ENCODE data around the gene SH3RF2.
"Not testable (repeated sequence)": the region's sequence is repeated elsewhere in the genome, so short reads cannot be mapped to it uniquely, and the experiment has no call there.

SH3RF2 gene, protein sequence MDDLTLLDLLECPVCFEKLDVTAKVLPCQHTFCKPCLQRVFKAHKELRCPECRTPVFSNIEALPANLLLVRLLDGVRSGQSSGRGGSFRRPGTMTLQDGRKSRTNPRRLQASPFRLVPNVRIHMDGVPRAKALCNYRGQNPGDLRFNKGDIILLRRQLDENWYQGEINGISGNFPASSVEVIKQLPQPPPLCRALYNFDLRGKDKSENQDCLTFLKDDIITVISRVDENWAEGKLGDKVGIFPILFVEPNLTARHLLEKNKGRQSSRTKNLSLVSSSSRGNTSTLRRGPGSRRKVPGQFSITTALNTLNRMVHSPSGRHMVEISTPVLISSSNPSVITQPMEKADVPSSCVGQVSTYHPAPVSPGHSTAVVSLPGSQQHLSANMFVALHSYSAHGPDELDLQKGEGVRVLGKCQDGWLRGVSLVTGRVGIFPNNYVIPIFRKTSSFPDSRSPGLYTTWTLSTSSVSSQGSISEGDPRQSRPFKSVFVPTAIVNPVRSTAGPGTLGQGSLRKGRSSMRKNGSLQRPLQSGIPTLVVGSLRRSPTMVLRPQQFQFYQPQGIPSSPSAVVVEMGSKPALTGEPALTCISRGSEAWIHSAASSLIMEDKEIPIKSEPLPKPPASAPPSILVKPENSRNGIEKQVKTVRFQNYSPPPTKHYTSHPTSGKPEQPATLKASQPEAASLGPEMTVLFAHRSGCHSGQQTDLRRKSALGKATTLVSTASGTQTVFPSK

DNA sequence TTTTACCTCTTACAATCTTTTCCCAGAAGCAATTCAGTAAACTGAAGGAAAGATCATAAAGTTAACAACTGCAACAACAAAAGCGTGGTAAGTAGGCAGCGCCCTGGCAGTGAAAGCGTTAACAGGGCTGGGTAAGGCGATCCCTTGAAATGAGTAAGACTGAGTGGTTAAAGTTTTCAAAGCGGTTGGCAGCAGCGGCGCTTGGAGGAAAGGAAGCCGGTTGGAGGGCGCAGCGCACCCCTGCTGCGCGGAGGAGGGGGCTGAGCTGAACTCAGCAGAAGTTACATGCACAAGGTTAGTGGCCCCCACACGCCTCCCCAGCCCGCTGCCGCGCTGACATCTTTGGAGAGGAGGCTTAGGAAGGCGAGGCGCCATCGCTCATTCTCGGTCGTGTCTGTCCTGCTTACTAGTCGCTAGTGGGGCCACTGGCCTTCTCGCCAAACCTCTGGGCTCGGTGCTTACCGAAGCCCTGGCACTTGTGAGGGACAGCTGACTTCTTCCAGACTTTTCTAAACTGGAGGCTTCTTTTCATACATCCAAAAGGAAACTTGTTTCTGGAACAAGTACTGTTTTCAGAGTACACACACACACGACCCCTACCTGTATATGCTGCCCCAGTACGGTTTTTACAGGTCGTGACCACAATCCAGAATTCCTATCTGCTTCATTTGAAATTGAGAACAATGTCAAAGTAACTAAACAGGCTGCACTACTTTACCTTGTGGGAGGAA is at the start of gene SH3RF2:
Gene SH3RF2, plus strand, starts transcription at position 178 of the 731 bp plus-strand sequence. CDS start 1,351 bp downstream, outside the sequence.
- DNase-seq (ENCODE audit: low read depth in 2 of 3, low spot score in 2 of 3): no peak

- no peak for DNase-seq (ENCODE audit: low read depth in 2 of 3, low spot score in 2 of 3)
Measured at GRCh38 chr5:145887217-145887616, 49.2 kb upstream of the SH3RF2 start.

- DNase-seq (ENCODE audit: low read depth in 2 of 3, low spot score in 2 of 3): no peak
Measured at GRCh38 chr5:145887976-145888574, 48.3 kb upstream of the SH3RF2 start.

- no peak for DNase-seq (ENCODE audit: low read depth in 2 of 3, low spot score in 2 of 3)
Measured at GRCh38 chr5:145889611-145890010, 46.8 kb upstream of the SH3RF2 start.

DNA sequence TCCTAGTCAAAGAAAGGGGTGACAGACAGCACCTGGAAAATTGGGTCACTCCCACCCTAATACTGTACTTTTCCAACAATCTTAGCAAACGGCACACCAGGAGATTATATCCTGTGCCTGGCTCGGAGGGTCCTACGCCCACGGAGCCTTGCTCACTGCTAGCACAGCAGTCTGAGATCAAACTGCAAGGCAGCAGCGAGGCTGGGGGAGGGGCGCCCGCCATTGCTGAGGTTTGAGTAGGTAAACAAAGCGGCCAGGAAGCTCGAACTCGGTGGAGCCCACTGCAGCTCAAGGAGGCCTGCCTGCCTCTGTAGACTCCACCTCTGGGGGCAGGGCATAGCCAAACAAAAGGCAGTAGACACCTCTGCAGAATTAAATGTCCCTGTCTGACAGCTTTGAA is 45.0 kb upstream of the SH3RF2 start:
- not testable (repeated sequence) for DNase-seq (ENCODE audit: low read depth in 2 of 3, low spot score in 2 of 3)

DNA sequence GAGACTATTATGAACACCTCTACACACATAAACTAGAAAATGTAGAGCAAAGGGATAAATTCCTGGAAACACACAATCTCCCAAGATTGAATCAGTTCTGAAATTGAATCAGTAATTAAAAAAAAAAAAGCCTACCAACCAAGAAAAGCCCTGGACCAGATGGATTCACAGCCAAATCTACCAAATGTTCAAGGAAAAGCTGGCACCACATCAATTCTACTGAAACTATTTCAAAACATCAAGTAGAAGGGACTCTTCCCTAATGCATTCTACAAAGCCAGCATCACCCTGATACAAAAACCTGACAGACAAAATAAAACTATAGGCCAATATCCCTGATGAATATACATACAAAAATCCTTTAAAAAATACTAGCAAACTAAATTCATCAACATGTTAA is 38.2 kb upstream of the SH3RF2 start:
- DNase-seq (ENCODE audit: low read depth in 2 of 3, low spot score in 2 of 3): no peak

DNA sequence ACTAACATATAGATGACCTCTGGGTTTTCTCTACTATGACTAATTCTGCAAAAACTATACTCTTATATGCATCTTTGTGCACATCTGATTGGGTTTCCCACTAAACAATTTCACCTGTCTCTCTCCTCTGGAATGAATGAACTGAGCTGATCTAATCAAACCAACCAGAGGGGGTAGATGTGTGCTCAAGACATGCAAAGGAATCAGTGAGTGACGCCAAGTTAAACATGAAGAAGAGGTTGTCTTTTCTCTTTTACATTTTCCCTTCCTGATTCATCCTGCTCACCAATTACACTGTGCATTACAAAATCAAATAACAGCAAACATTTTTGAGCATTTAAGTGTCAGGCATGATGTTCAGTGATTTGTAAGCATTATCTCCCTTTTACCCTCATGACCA is 34.0 kb upstream of the SH3RF2 start:
- no peak for DNase-seq (ENCODE audit: low read depth in 2 of 3, low spot score in 2 of 3)

- no peak for DNase-seq (ENCODE audit: low read depth in 2 of 3, low spot score in 2 of 3)
Measured at GRCh38 chr5:145903113-145903512, 33.3 kb upstream of the SH3RF2 start.

GRCh38 chr5:145903867-145904266 is 32.5 kb upstream of the SH3RF2 start:
- no peak for DNase-seq (ENCODE audit: low read depth in 2 of 3, low spot score in 2 of 3)

- no peak for DNase-seq (ENCODE audit: low read depth in 2 of 3, low spot score in 2 of 3)
Measured at GRCh38 chr5:145904743-145905142, 31.6 kb upstream of the SH3RF2 start.

GRCh38 chr5:145906401-145906800 is 30.0 kb upstream of the SH3RF2 start:
- no peak for DNase-seq (ENCODE audit: low read depth in 2 of 3, low spot score in 2 of 3)

- DNase-seq (ENCODE audit: low read depth in 2 of 3, low spot score in 2 of 3): no peak
Measured at GRCh38 chr5:145908206-145908960, 28.0 kb upstream of the SH3RF2 start.

DNA sequence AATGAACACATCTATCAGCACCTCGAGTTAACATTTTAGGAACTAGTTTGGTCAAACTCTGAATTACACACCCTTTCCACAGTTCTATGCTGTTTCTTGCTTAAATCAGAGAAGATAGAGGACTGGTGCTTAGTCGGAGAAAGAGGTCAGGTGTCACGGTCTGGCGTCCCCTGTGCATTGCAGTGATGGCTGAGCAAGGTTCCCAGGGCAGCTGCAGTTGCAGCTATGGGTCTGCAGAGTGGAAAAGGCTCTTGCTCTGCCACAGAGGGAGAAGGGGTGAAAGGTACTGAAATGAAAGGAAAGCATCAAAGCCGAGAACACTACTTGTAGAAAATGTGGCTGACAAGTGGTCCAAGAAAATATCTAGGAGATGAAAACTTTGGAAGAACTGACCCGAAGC is 25.2 kb upstream of the SH3RF2 start:
- no peak for DNase-seq (ENCODE audit: low read depth in 2 of 3, low spot score in 2 of 3)

- DNase-seq (ENCODE audit: low read depth in 2 of 3, low spot score in 2 of 3): no peak
Measured at GRCh38 chr5:145912019-145912418, 24.4 kb upstream of the SH3RF2 start.

DNA sequence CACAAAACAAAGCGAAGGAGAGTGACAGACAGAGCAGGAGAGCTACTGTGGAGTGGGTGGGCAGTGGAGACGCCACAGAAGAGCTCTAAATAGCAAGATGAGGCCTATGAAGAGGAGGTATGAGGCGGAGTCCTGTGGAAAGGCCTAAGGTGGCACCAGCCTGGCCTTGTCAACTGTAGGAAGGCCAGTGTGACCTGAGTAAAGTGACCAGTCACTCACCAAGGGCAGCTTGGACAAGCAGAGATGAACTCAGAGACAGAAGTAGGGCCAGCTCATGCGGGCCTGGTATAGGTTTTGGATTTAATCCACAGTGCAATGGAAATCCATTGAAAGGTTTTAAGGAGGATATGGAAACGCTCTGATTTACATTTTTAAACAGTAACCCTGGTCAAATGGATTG is 23.8 kb upstream of the SH3RF2 start:
- DNase-seq (ENCODE audit: low read depth in 2 of 3, low spot score in 2 of 3): no peak

- DNase-seq (ENCODE audit: low read depth in 2 of 3, low spot score in 2 of 3): no peak
Measured at GRCh38 chr5:145913701-145914100, 22.7 kb upstream of the SH3RF2 start.

DNA sequence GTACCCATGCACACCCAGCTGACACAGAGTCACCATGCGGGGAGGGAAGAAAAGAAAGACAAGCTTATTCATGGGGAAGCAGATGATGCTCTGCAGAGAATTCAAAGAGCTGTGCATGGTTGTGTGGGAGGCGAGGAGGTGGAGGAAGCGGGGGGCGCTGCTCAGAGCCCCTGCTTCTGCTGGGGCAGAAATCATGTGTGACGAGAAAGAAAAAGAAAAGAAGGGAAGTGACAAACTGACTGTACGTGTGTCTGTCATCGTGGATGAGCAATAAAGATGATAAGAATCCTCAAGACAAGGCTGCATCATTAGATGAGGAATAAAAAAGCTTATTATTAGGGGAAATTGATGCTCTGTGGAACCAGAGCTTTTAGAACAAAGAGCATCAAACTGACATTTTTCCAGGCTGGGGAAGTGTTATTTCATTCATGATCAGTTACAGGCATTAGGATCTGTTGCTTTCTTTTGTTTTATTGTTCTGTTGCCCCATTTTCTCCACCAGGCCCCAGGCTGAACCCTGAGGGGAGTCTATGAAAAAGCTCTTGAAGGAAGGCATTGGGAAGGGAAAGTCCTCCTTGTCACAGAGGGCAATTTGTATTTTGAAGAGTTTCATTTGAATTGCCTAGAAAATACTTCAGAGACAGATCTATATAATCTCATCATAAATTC is 20.3 kb upstream of the SH3RF2 start:
- DNase-seq (ENCODE audit: low read depth in 2 of 3, low spot score in 2 of 3): no peak

- no peak for DNase-seq (ENCODE audit: low read depth in 2 of 3, low spot score in 2 of 3)
Measured at GRCh38 chr5:145917288-145917687, 19.1 kb upstream of the SH3RF2 start.

GRCh38 chr5:145918397-145918796 is 18.0 kb upstream of the SH3RF2 start:
- DNase-seq (ENCODE audit: low read depth in 2 of 3, low spot score in 2 of 3): no peak

DNA sequence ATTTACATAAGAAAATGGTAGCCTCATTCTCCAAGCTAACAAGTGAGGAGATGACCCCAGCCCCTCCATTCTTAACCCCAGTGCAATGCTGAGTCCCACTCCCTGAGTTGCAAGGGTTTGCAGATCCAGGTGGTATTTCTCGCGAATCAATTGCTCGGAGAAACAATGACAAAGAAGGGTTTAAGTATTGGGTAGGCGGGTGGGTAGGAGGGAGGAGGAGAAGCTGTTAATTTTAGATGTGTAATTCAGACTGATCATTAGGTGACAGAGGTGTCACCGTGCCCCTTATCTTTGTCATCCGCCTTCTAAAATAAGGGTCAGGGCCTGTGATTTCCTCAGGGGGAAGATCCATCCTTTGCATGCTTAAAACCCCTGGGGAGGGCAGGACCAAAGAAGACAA is 17.0 kb upstream of the SH3RF2 start:
- DNase-seq (ENCODE audit: low read depth in 2 of 3, low spot score in 2 of 3): no peak
